ENCODE data around the gene HOXA7.

HOXA7 gene

GRCh38 chr7:27104341-27105058 is 52.0 kb downstream of the HOXA7 start:
- DNase-seq, result no peak
